Stimulated activated naive CD8-positive, alpha-beta T cell treated with anti-CD3 and anti-CD28 coated beads, Interleukin-15, Interleukin-2, amounts not matched to agents 100 U/mL and 50 U/mL, for 24 hours (primary cell): ENCODE results near the gene GCG.

Experiments
- ATAC-seq: fragments of 150-1000 bp; cut with Tn5 transposase; one replicate; pipeline ENCODE4 v1.10.0; 2021
- DNase-seq: peaks from one replicate; pipeline ENCODE4 v3.0.0; 2021

GCG gene

DNA sequence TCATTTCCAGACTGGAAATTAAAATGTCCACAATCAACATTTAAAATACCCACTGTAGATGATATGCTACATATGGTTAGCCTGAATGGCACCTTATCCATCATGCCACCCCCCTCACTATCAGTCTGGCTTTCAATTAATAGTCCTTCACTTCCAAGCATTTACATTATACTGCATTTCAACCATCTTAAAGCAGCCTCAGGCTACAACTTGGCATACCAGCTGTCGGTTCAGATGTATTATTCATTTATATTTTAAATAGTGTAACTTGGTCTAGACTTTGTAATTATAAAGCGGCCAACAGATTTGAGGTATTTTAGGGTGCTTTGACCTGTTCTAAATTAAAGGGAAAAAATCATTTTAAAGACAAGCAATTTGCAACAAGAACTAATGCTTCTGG lies 2.6 kb downstream of the GCG start:
- no peak for DNase-seq
- no peak for ATAC-seq

DNA sequence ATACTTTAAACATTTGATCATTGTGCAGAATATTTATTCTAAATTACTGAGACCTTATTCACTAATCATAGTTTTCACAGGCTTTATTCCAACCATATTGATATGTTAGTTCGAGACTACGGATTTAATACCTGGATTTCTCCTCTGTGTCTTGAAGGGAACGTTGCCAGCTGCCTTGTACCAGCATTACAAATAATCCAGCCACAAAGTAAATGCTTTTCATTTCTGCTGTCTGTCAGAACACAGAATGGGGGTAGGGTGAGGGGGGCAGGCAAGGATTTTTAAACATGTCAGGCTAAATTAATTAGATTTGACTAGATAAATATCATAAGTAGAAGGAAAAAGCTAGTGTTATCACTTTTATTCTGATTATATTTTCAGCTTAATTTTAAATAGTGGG lies 3.1 kb downstream of the GCG start:
- DNase-seq (no peak), ATAC-seq (no peak)

DNA sequence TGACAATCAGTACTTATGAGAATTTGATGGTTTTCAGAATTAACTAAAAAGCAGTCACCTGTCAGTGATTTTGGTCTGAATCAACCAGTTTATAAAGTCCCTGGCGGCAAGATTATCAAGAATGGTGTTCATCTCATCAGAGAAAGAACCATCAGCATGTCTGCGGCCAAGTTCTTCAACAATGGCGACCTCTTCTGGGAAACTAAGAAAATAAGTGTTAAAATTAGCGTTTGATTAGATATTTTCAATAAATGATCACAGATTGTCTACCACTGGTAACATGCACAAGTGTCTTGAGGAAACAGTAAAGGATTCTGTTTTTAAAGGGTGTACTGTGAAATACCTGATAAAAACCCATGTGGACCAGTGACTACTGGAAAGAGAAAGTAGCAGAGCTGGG lies 8.1 kb downstream of the GCG start:
- ATAC-seq (no peak), DNase-seq (no peak)

DNA sequence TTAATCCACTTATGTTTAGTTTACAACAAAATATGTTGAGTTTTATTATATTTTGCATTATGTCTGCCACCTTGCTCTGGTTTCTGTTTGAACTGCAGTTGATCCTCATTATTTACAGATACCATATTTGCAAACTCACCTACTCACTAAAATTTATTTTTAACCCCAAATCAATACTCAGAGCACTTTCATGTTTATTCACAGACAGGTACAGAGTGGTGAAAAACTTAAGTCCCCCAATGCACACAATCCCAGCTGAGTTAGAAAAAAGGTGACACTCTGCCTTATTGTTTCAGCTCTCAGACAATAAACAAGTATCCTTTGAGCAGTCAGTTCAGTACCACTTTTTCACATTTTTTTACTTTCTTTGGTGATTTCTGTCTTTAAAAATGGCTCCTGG lies 13.7 kb downstream of the GCG start:
- ATAC-seq, result no peak
- no peak for DNase-seq

DNA sequence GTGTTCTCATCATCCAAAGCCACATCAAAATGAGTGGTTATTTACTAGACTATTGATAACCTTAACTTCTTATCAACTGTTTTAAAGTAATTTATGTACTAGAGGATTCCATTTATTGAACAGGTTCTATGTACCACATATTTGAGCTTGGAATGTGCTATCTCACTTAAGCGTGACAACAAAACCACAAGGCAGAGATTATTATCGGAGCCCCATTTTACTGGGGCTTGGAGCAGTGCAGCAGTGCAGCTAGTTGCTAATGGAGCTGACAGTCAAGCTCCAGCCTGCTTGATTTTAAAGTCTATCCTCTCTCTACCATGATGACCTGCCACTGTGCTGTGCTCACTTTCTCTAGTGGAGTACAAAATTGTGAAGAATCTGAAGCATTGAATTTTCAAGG lies 24.6 kb downstream of the GCG start:
- DNase-seq (no peak), ATAC-seq (peak; percentile 36)

DNA sequence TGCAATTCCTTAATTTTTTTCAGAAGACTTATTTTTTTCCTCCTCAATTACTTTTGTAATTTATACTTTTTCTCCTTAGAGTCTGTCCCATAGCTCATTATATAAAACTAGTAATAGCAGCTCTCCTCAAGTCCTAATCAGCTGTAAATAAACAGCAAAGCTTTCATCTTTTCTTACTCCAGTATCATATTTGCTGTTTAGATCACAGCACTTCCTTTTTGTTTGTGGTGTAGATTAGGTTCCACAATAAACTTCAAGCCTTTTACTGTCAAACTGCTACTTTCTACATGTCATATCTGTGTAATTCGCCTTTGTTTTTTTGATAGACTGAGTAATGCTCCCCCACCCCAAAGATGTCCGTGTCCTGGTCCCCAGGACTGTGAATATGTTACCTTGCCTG lies 25.5 kb downstream of the GCG start:
- DNase-seq, result no peak

DNA sequence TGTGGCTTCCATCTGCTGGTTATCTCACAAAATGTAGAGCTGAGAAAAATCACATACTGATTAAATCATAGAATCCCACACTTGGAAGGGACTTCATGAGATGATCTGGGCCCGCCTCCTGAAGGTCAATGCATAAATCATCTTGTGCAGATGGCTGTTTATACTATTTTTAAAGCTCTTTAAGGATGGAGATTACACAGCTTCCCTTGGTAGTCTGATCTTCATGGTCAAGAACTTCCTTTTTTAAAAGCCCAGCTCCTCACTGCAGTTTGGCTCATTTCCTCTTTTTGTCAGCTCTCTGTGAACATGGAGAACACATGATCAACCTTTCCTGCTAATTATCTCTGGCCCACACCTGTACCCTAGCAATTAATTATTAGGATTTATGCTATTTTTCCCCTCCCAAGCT lies 25.9 kb downstream of the GCG start:
- DNase-seq (no peak), ATAC-seq (no peak)

More for the DNA sequence above, 25.5 kb downstream of the GCG start:
- no peak for ATAC-seq

DNA sequence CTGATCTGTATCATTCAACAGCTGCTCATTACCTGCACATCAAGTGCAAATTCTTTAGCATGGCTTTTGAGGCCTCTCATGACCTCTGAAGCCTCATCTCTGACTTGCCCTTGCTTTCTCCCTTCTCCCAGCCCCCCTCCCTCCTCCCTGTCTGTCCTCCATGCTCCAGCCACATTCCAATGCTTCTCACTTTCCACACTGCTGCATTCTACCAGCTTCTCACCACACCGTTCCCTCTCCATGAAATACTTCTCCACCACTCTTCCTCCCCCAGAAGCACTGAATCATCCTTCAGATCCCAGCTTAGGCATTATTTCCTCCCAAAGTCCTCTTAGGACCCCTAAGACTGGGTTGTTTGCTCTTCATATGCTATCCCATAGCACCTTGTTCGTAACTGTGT lies 26.9 kb downstream of the GCG start:
- DNase-seq, result no peak
- ATAC-seq, result no peak

DNA sequence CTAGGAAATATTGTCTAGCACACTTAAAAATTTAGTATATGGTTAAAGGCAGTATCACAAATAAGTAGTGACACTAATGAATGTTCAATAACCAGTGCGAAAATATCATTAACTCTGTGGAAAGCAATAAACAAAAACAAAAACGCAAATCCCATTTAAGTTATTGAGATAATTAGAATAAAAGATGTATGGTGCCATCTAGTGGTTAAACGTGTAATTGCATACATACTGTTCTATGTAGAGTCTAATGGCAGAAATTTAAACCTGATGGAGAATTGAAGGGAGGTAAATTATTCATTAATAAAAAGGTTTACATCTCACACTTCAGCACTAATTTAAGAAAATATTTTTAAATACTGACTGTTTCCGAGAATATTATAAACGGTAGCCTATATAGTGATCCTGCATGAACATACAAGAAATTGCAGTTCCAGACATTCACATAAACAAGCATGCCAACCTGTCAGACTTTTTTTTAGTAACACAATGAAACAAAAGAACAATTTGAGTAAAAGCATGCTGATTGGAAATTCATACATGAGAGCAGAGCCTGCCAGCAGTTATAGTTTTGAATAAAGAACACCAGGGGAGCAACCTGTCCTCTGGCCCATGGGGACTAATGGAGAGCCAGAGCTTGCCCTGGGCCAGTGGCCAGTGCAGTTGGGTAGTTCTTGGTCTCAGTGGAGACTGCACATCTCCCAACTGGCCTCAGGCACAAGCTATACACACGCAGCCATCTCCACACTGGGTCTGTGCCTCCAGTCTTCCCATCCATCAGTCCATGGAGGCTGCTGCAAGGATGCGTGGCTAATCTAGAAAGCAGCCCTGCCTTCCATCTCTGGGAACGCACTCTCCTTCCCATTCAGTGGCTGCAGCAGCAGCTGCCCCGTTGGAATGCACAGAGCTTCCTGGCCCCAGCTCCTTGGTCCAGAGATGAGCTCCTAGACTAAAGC lies 28.0 kb downstream of the GCG start:
- DNase-seq, result no peak
- ATAC-seq, result no peak

DNA sequence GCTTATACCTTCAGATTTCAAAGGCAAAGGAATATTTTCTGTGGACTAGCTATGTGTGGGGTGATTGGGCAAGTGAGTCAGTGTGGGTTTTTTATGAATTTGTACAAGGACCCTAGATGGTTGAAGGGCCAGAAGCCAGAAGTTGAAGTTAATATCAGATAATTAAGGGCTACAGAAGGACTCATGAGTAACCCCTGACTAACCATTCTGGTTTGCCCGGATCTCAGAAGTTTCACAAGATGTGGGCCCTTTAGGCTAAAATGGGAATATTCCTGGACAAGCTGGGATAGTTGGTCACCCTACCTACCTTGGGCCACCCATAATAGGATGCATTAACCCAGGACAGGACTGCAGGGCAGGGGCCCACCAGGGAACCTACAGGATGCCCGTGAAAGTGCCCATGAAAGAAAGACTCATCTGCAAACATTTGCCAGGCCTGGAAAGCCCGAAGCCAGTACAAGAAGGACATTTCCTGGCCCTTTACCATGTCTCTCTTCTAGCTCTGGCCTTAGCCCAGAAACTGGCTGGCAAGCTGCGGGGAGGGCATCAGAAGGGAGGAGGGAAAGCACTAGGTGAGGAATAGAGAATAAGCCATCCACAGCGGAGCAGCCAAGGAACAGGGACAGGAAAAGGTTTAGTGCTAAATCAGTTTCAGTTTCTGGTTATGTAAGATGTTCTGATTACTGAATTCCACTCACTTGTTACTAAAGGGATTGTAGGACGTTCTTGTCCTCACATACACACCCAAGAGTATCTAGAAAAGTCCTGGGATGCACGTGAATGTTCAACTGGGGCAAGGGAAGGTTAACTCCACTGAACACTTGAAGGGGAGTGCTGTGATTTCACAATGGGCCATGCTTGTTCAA lies 33.6 kb downstream of the GCG start:
- no peak for ATAC-seq

DNA sequence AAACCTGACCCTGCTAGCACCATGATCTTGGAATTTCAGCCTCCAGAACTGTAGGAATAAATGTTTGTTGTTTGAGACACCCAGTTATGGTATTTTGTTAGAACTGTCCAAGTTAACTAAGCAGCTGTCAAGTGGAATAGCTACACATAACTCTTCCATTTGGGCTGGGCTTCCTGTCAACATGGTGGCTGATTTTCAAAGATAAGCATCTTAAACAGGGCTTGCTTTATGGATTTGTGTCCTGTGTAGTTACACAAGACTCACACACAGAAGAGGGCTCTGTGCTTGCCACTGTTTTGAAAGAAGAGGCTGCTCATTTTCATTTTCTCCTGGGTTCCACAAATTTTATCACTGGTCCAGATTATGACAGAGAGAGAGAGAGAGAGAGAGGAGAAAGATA lies 35.7 kb downstream of the GCG start:
- ATAC-seq (no peak), DNase-seq (no peak)

More for the DNA sequence above, 33.6 kb downstream of the GCG start:
- DNase-seq, result no peak

DNA sequence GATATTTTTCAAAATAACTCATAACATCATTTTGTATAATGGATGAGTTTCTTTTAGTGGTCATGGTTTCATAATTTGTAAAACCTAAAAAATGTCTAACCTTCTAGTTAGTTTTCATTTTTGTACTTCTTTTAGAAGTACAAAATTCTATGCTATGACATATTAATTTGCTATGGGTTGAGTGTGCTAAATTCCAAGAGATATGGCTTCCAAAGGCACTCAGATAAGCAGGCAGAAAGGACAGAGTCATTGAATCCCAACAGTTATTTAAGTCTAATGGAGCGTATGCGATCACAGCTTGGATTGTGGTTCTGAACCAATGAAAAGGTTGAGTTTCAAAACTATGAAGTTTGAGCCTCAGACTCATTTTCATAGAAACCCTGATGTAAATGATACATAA lies 37.0 kb downstream of the GCG start:
- ATAC-seq, result no peak
- DNase-seq, result no peak

DNA sequence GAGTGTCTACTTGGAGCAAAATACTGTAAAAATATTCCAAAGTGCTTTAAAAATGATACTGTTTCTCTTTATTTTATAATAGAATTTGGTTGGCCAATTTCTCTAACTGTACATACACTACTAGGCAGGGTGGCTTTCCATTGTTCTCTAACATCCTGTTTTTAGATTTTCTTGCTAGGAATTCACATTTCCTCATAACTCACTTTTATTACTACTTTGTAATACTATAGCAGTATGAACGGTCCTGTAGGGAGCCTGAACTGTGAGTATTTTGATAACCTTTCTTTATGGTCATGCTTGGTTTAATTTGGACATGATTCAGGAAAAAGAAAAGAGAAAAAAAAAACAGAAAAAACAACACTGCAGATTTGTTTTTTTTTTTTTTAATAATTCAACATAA lies 37.8 kb downstream of the GCG start:
- ATAC-seq (no peak), DNase-seq (no peak)

DNA sequence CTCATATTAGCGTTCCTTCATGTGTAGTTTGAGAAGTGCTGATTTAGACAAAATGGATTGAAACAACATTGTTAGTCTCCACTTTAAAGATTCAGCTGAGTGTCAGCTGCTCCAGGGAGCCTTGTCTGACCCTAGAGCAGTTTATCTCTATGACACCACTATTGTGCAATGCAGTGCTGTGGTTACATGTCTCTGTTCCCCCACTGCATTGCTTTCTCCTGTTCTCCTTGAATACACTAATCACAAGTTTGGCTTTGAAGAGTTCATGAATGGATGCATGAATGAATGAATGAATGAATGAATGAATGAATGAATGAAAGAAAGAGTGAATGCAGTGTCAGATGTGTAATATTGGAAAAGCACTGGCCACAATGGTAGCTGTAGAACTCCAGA lies 38.3 kb downstream of the GCG start:
- no peak for DNase-seq
- no peak for ATAC-seq

DNA sequence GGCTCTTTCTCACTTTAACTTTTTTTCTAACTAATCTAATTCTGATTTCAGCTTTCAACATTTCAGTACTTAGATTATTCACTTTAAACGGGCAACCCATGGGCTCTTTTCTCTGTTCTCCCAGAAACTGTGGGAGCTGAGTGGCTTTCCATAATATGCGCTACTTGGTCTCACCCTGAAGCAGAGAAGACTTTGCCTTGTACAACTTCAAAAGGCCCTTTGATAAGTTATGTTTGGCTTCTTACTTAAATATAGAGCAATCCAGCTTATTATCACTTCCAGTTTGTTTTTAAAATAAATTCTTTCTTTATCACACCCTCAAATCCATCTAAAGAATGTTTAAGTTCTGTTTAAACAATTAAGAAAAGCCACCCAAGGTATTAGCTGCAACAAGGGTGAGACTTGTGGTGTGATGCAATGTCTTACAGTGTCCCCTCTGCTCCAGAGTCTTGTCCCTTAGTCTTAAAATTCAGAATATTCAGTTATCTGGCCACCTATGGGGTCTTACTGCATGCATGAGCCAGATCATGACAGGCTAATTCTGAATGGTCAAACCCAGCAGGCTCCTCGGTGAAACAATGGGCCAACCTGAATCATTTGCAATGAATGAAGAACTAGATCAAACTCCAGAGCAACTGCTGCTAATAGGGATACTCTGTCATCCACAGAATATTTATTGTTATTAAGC lies 38.8 kb downstream of the GCG start:
- no peak for ATAC-seq
- no peak for DNase-seq

DNA sequence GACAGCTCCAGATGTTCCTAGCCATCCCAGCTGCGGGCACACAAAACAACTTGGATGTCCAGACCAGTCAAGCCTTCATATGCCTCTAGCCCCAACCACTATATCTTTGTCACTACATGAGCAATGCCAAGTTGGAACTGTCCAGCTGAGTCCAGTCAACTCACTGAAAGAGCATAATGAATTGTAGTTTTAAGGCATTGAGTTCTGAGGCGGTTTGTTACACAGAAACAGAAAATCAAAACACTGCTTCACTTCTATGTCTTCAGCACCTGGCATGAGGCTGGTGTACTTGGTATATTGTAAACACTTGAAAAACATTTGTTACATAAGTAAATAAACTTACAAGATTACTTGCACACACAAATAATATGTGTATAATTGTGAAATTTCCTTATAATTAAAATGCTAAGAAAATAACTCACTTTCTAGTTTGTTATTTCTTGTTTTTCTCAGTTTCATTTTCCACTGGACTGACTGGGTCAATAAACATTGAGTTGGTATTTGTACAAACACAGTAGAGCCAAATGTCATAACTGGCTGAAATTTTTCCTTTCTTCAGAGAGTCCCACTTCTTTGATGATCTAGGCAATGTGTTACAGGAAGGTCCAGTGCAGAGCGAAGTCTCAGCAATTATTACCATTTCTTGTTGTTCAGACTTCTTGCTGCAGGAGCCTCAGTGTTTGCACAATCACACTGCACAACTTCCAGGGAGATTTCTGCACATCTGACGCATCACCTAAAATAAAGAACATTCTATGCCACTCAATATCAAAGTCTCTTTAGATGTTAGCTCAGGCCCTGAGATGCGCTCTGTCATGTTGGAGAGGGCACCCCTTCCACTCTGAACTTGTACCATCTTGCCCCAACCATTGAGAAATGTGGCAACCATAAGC lies 39.8 kb downstream of the GCG start:
- ATAC-seq, result no peak
- no peak for DNase-seq

DNA sequence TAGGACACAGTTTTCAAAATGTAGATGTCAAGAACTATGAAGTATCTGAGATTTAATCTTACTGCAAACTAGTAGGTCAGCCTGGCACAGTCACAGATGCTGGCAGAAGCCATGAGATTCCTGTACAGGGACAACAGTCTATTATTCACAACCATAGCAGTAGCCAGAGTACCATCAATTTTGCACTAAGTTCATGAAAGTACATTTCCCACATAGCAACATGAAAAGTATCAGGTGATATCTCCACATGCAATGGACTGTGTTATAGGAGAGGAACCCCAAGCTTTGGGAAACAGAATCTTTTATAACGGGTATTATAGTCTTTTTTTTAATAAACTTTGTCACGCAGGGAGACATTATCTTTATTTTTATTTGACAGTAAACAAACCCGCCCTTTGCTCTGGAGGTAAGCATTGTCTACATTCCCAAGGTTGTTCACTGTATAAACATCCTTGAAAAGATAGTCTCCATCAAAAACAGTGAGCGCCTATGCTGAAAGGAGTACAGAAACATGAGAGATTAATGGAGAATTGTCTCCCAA lies 44.6 kb downstream of the GCG start:
- ATAC-seq, result no peak
- no peak for DNase-seq

DNA sequence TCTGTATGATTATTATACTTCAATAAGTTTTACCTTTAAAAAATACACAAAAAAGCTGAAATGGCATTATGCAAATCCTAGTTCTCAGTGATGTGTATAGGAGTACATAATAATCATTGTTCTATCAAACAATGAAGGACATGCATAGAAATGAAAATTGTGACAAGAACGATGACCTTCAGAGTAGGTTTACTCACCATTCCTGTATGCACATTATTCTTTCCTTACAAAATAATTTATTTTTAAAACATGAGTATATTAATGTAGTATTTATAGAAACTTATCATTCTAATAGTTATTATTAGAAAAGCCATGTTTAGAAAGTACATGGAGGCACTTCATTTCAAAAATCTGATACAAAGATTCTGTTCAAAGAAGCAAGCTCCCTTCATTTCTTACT lies 45.3 kb downstream of the GCG start:
- ATAC-seq (no peak), DNase-seq (no peak)

DNA sequence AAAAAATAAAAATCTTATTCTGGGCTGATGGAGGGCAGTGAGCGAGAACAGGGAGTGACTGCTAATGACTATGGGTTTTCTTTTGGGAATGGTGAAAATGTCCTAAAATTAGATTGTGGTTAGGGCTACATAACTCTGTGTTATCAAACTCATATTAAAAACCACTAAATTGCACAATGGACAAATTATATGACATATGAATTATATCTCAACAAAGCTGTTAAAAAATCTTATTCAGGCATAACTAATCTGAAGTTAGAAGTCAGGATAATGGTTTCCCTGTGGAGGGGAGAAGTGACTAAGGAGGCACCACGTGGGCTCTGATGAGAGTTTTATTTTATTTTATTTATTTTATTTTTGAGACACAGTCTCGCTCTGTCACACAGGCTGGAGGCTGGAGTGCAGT lies 45.9 kb downstream of the GCG start:
- ATAC-seq (no peak), DNase-seq (no peak)

DNA sequence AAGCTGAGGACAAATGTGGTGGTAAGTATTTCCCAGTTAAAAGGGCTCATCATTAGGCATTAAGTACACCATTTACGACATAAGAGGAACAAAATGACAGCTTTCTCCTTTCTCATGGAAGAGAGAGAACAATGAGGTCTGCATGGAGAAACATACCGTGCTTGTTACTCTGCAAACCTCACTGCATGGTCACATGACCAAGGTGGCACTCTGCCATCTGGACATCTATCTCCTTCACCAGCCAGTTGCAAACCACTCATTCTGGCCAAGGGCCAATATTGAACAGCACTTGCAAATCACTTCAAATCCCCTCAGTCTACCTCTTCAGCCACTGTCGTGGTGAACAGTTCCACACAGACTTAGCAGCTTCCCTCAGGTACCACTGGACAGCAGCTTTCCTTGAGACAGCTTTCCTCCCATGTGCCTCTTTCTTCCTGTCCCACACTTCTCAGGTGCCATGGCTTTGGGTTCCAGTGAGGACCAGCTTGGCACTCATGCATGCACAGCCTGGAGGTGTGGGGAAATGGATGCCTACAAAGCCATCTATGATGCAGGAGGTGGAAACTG lies 48.5 kb downstream of the GCG start:
- no peak for ATAC-seq

DNA sequence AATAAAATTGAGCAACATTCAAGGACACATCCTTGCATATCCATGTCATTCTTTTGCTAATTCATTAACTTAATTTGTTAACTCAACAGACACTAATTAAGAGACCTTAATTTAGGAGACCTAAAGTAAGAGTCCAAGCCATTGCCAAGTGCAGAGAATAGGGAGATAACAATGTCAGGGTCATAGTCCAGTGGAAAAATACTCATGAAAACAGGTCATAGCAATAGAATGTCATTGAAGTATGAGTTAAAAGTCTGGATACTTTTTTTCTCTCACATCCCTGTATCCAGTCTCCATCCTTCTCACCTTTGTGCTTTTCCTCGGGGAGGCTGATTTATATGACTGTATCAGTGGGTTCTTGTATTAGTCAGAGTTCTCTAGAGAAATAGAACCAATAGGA lies 51.5 kb downstream of the GCG start:
- DNase-seq (no peak), ATAC-seq (no peak)

More for the DNA sequence above, 48.5 kb downstream of the GCG start:
- no peak for DNase-seq
